HG03025 (cell line): ENCODE measurements around the gene S100A3.
"Not testable (repeated sequence)": the region's sequence is repeated elsewhere in the genome, so short reads cannot be mapped to it uniquely, and the experiment has no call there.

Source experiments
- ATAC-seq: cut with Tn5 transposase; IDR thresholded peaks from one replicate; pipeline ENCODE4 v1.9.1; 2021; ENCODE audit warnings: mild to moderate bottlenecking, moderate library complexity; ENCODE audit not compliant: unreplicated experiment, low FRiP score

S100A3 gene, protein sequence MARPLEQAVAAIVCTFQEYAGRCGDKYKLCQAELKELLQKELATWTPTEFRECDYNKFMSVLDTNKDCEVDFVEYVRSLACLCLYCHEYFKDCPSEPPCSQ

DNA sequence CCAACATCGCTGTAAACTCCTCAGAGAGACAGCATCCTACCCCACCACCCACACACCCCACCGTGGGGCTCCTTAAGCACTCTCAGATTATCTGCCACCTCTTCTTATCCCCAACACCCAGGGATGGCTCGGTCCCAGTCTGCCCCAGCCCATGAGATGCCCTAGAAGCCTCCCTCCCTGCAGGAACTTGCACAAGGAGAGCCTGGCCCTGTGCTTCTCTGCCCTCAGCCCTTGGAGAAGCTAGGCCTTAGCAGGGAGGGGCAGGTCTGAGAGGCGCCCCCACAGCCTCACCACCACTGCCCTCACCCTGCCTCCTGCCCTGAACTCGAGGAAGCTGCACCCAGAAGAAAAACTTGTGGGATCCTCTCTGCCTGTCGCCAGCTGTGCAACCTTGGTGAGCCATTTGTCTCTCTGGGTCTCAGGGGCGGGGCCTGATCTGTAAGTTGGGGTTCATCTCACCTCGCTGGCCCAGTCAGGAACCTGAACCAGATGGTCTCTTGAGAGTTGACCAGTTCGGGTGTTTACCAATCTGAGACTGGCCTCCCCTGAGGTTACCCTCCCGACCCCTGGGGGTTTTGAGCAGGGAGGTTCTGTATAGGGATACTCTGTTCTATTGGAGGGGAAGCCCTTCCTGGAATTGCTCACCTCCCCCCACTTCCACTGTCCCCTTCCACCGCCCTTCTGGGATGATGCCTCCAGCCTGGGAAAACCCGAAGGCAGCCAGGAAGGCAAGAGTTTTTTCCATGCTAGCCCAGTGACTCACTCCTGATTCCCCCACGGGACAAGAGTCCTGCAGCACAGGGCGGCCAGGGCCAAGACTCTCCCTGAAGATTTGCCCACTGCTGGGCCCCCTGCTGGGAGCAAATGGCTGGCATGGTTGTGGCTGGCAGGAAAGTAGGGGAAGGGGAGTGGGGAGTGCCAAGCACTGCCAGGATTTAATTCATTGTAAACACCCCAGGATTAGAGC lies at the start of gene S100A3:
S100A3 (minus strand) TSS at position 537 of the 967 bp plus-strand sequence. CDS start 773 bp downstream, outside the sequence.
- ATAC-seq = no peak

DNA sequence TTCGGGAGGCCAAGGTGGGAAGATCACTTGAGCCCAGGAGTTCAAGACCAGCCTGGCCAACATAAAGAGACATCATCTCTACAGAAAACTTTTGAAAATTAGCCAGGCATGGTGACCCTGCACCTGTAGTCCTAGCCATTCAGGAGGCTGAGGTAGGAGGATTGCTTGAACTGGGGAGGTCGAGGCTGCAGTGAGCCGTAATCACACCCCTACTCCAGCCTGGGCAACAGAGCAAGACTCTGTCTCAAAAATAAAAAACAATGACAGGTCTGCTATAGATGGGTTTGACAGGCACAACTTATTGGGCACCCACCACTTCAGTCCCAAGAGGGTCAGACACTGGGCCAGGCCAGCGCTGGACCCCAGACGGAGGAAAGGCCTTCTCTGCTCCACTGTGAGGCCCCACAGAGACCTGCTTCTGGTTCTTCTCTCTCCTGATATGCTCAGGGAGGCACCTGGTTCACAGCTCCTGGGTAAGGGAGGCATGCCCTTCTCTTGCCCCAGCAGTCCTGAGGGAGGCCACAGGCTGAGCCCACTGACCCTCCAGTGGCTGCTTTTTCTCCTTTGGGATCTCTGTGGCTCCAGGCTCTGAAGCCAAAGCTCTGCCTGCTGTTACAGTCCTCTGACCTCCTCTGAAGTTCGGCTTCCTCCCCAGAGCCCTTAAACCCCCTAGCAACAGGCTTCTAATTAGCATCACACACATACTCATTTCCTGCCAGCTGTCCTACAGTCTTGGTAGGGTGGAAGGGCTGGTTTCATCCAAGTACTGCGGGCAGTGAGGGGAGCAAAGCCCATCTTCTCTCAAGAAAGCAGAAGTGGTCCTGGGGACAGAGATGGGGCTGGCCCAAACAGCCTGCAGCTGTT lies 49.5 kb upstream of the S100A3 start:
- ATAC-seq = peak; percentile 95

DNA sequence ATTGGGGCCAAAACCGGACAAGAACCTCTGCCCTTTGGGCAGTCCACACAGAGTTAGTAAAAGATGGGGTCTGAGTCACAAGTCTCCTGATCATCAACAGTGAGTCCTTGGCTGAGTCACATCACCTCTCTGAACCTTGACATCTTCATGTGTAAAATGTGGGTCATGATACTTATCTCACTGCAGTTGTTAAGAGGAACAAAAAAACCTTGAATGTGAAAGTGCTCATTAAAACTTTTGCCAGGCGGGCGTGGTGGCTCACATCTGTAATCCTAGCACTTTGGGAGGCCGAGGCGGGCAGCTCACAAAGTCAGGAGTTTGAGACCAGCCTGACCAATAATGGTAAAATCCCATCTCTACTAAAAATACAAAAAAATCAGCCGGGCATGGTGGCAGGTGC lies 48.1 kb upstream of the S100A3 start:
- ATAC-seq = no peak

DNA sequence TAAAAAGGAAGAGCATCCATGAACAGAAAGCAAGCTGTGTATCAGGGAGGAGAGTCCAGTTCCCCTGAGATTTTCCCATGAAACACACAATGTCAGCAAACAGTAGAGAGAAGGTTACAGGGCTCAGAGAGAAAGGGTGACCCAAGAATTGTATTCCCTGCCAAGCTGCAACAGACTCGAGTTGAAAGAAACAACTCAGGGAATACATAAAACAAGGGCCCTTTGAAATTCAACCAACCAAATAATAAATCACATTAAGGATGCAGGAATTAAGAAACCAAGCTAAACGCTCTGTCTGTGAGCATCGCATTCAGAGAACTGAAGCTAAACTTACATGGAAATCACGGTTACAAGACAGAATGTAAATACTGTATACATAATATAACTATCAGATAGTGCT lies 43.7 kb upstream of the S100A3 start:
- no peak for ATAC-seq

DNA sequence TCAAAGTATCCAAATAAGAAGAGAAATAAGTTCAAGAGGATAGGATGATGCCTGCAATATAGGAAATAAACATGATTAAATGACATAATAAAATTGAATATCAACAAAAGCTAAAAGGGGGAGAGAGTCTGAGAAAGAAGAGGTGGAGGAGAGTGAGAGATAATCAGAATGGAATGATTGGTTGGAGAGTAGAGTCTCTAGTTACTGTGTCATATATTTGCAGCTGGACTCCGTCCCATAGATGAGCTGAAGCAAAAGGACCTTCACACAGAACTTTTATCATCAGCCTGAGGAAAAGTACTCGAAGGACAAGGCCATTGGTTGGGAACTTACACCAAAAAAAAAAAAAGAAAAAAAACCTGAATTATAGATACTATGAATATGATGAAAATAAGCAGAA lies 39.4 kb upstream of the S100A3 start:
- ATAC-seq = no peak

DNA sequence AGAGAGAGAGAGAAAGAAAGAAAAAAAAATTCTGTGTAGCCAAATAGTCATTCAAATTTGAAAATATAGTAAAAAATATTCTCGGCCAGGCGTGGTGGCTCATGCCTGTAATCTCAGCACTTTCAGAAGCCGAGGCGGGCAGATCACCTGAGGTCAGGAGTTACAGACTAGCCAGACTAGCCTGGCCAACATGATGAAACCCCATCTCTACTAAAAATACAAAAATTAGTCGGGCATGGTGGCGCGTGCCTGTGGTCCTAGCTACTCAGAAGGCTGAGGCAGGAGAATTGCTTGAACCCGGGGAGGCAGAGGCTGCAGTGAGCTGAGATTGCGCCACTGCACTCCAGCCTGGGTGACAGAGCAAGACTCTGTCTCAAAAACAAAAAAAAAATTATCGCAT lies 39.0 kb upstream of the S100A3 start:
- ATAC-seq = not testable (repeated sequence)

DNA sequence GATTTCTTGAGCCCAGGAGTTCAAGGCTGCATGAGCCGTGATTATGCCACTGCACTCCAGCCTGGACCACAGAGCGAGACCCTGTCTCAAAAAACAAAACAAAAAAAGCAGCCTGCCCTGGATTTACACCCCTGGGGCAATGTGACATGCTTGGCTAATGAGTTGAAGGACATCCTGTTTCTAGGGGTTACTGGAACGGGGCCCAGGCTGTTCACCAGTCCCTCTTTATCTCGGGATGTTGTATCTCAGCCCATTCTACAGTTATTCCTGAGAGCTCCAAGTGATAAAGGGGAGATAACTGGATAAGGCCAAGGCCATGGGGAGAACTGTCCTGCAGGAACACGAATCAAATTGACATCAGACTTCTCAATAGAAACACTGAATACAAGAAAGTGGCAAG lies 38.3 kb upstream of the S100A3 start:
- no peak for ATAC-seq

DNA sequence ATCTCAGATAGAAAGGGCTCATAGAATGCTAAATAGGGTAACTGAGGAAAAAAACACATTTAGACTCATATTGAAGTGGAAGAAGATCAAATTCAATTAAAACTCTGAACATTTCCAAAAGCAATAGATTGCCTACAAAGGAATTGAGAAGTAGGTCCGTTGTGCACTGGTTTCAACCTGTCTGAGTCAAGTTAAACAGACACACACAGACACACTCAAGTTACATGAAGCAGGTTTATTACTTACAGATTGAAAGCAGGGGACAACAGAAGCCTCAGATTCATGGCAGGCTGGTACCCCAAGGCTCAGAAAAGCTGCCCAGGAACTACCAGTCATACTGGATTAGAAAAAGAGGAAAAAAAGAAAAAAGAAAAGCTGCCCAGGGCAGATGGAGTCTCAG lies 37.3 kb upstream of the S100A3 start:
- no peak for ATAC-seq

DNA sequence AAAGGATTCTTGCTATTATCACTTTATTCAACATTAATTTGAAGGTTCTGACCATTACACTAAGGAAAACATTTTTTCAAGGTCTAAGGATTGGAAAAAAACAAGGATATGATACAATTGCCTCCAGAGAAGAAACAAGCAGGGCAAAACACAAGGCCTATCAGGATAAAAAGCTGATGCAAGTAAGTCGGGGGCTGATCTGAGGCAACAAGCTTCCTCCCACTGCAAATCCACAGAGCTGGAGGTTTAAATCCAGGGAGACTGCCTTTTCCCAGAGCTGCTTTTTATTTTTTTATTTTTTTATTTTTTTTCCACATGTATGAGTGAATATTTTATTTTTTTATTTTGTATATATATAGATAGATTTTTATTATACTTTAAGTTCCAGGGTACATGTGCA lies 35.9 kb upstream of the S100A3 start:
- no peak for ATAC-seq

DNA sequence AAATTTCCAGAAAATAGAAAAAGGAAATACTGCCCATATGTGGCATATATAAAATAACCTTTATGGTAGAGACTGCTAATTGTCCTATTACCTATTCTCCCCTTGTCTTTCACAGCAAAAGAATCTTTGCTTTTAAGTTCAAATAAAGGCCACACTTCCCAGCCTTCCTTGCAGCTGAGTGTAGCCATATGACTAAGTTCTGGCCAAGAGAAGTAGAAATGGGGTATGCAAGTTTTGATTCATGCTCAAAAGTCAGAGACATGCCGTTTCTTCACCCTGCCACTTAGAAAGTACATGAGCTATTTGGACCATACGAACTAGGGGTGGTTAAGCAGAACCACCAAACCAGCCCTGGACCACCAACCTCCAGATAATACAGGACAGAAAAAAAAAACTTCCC lies 34.9 kb upstream of the S100A3 start:
- no peak for ATAC-seq

DNA sequence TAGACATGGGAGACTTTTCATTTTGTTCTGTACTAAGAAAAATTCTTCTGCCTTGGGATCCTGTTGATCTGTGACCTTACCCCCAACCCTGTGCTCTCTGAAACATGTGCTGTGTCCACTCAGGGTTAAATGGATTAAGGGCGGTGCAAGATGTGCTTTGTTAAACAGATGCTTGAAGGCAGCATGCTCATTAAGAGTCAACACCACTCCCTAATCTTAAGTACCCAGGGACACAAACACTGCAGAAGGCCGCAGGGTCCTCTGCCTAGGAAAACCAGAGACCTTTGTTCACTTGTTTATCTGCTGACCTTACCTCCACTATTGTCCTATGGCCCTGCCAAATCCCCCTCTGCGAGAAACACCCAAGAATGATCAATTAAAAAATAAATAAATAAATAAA lies 34.5 kb upstream of the S100A3 start:
- not testable (repeated sequence) for ATAC-seq

DNA sequence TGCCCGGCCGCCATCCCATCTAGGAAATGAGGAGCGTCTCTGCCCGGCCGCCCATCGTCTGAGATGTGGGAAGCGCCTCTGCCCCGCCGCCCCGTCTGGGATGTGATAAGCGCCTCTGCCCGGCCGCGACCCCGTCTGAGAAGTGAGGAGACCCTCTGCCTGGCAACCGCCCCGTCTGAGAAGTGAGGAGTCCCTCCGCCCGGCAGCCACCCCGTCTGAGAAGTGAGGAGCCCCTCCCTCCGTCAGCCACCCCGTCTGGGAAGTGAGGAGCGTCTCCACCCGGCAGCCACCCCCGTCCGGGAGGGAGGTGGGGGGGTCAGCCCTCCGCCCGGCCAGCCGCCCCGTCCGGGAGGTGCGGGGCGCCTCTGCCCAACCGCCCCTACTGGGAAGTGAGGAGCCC lies 33.8 kb upstream of the S100A3 start:
- not testable (repeated sequence) for ATAC-seq

DNA sequence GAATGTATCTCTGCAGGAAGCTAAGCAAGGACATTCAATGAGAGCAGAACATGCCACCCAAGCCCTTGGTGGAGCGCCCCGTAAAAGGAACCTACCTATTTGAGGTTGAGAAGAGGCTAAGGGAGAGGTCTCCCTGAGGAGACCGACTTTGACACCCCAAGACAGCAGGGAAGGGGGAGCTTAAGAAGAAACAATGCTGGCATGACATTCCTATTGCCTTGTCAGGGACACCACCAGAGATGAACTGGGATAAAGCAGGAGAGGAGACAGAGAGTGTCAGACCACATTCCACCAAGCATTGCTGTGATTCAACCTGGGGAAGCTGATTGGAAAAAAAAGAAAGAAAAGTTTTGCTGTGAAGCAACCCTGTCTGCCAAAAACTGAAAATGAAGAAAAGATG lies 29.9 kb upstream of the S100A3 start:
- ATAC-seq = no peak

DNA sequence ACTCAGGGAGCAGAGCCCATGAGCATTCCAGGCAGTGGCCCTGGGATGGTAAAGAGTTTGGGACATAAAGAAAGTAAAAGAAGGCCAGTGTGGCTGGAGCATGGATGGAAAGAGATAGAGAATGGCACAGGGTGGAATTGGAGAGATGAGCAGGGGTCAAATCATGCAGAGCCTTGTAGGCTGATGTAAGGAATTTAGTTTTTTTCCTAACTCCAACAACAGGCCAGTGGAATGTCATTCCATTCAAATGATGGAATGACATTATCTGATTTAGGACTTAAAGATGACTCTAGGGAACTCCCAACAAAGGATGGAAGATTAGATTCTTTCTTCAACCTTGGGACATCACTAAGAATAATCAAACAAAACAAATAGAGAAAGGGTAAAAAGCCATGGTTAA lies 29.4 kb upstream of the S100A3 start:
- ATAC-seq = no peak

DNA sequence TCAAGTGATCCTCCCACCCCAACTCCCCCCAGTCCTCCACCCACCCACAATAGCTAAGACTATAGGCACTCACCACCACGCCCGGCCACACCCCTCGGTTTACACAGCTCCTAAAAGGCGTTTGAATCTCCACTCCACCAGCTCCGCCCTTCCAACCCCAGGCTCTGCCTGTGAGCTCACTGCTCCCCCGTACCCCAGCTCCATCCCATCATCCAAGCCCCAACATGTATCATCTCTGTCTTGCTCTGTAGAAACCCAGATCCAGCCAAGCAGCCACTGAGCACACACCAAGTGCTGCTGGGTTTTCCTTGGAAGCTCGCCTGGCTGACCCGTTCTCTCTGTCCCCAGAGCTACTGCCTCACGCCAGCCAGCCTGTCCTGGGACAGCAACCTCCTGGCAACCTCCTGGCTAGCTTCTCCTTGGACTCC lies 28.6 kb upstream of the S100A3 start:
- no peak for ATAC-seq

DNA sequence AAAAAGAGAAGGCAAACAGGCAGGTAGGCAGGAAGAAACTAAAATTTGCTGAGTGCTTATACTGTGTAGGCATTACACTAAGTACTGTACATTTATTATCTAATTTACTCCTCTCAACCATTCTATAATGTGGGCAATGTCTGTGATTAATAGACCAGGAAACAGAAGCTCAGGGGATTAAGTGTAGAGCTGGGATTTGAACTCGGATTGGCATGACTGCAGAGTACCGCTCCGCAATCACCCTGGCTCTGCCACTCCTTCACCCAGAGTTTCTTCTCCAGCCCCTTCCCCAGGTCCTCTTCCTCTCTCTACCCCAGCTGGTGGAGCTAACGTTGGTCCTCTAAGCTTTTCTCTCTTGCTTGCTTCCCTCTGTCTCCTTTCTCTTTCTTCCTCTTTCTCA lies 28.1 kb upstream of the S100A3 start:
- no peak for ATAC-seq

DNA sequence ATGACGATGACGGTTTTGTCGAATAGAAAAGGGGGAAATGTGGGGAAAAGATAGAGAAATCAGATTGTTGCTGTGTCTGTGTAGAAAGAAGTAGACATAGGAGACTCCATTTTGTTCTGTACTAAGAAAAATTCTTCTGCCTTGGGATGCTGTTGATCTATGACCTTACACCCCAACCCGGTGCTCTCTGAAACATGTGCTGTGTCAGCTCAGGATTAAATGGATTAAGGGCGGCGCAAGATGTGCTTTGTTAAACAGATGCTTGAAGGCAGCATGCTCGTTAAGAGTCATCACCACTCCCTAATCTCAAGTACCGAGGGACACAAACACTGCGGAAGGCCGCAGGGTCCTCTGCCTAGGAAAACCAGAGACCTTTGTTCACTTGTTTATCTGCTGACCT lies 26.4 kb upstream of the S100A3 start:
- not testable (repeated sequence) for ATAC-seq

DNA sequence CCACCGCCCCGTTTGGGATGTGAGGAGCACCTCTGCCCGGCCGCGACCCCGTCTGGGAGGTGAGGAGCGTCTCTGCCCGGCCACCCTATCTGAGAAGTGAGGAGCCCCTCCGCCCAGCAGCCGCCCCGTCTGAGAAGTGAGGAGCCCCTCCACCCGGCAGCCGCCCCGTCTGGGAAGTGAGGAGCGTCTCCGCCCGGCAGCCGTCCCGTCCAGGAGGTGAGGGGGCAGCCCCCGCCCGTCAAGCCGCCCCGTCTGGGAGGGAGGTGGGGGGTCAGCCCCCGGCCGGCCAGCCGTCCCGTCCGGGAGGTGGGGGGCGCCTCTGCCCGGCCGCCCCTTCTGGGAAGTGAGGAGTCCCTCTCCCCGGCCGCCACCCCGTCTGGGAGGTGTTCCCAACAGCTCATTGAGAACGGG lies 26.0 kb upstream of the S100A3 start:
- ATAC-seq = not testable (repeated sequence)

DNA sequence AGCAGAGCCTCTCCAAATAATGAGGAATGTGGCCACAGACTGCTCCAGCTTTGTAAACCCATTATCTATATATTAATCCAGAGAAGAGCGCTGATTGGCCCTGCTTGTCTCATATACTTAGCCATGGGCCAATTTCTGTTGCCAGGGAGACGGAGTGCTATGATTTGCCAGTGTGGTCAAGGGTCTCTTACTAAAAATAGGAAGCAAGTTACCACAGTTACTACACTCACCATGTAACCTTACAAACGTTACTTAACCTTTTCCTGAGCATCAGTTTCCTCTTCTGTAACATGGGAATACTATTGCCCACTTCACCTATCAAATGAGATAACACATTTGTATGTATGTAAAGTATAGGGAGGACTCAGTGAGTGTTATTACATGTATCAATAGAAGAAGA lies 24.3 kb upstream of the S100A3 start:
- ATAC-seq = no peak

DNA sequence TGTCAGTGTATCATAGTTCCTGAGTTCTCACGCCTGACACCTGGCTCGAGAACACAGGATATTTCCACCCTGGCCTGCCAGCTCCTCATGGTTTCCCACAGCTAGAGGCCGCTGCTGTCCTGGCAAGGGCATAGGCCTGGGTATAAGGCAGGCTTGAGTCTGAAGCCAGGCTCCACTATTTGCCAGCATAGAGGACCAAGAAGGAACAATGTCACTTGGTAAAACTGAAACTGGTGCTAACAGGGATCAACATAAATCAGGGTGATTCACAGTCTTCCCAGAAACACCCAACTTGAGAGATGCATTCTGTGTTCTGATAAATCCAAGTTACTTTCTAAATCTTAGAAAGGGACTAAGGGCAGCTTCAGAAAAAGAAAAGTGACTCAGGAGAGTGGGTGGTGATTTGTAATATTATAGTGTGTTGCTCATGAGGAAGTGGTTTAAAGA lies 23.5 kb upstream of the S100A3 start:
- ATAC-seq = no peak

DNA sequence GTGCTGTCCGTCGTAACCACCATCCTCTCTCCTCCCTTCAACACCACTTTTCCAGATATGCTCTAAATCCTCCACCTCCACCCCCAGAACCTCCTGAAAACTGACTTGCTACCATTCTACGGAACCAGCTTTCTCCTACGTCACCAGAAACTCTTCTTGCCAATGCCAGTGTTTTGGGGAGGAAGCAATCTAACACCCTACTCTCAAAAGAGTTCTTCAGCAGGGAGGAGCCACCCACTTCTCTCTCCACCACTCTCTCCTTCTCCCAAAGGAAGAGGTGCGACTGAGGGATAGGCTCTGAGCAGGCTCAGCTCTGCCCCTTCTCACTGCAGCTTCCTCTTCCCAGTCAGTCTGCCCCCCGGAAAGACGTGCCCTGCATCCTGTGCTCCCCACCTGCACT lies 22.6 kb upstream of the S100A3 start:
- no peak for ATAC-seq
